Spleen (tissue), 7 donors: ENCODE measurements around the gene VPREB3.

Experiments
- CTCF ChIP-seq, 11 experiments: fragments of 200-600 bp in 7 of 11; fragments of 450-650 bp in 4 of 11; sonication (generic) in 4 of 11; IDR thresholded peaks in 8 of 11; conservative IDR thresholded peaks in 3 of 11; 1 replicate in 7 of 11; 2 replicates in 4 of 11; pipeline versions ENCODE4 v1.4.0 to v1.8.0; 2016 to 2021; ENCODE audit warnings: antibody characterized with exemption in 11 of 11, inconsistent platforms in 4 of 11, mild to moderate bottlenecking in 1 of 11
- POLR2A ChIP-seq, 3 donors: fragments of 450-650 bp; IDR thresholded peaks; one replicate each; pipeline ENCODE4 v1.5.1; 2017; ENCODE audit warnings: antibody characterized with exemption in 3 of 3, mild to moderate bottlenecking in 1 of 3
- POLR2AphosphoS5 ChIP-seq, 3 donors: sonication (generic); formaldehyde crosslinking; IDR thresholded peaks; one replicate each; pipeline ENCODE4 v1.5.1; 2017; ENCODE audit warnings: antibody characterized with exemption in 3 of 3
- donor health status: DM: no; HTN: no; CAD: no; lungs with moderate emphysema.
- donor health status: DM: no; HTN: no; CAD: no.
- donor health status: DM: no; HTN: no; CAD: no.

GRCh38 chr22:23781511-23782183 lies 27.4 kb upstream of the VPREB3 start:
- TF ChIP-seq CTCF (IDR thresholded peaks at IDR 0.05 in 8 of 11, conservative IDR thresholded peaks at IDR 0.05 in 3 of 11), result no peak
- TF ChIP-seq POLR2AphosphoS5 (IDR thresholded peaks at IDR 0.05), result no peak
- no peak for TF ChIP-seq POLR2A (IDR thresholded peaks at IDR 0.05)
